DMS 273 (cell line): ENCODE measurements around the gene FHAD1.
"Not testable (repeated sequence)": the region's sequence is repeated elsewhere in the genome, so short reads cannot be mapped to it uniquely, and the experiment has no call there.

Experiments
- DNase-seq: peaks from one replicate; lab custom pipeline; 2025; ENCODE audit not compliant: unreplicated experiment; lab: John Stamatoyannopoulos, UW

Gene FHAD1

GRCh38 chr1:15412175-15412800 is 165.3 kb downstream of the FHAD1 start:
- no peak for DNase-seq

GRCh38 chr1:15412843-15413242 is 165.8 kb downstream of the FHAD1 start:
- no peak for DNase-seq

- DNase-seq = no peak
These were observed 166.8 kb downstream of the FHAD1 start for GRCh38 chr1:15413563-15414444.

GRCh38 chr1:15414445-15414983 is 167.5 kb downstream of the FHAD1 start:
- no peak for DNase-seq

- no peak for DNase-seq
These were observed 170.3 kb downstream of the FHAD1 start for GRCh38 chr1:15417059-15417934.

GRCh38 chr1:15418806-15419515 is 171.9 kb downstream of the FHAD1 start:
- DNase-seq = peak; percentile 37

GRCh38 chr1:15420853-15421465 is 173.9 kb downstream of the FHAD1 start:
- DNase-seq = no peak

GRCh38 chr1:15422871-15423270 is 175.8 kb downstream of the FHAD1 start:
- no peak for DNase-seq

GRCh38 chr1:15423355-15424077 is 176.5 kb downstream of the FHAD1 start:
- no peak for DNase-seq

- DNase-seq = peak; percentile 71
These were observed 177.2 kb downstream of the FHAD1 start for GRCh38 chr1:15424146-15424667.

- DNase-seq = no peak
These were observed 178.0 kb downstream of the FHAD1 start for GRCh38 chr1:15424981-15425380.

- DNase-seq = no peak
These were observed 178.5 kb downstream of the FHAD1 start for GRCh38 chr1:15425521-15425920.

- no peak for DNase-seq
These were observed 178.9 kb downstream of the FHAD1 start for GRCh38 chr1:15425958-15426357.

- no peak for DNase-seq
These were observed 179.7 kb downstream of the FHAD1 start for GRCh38 chr1:15426492-15427279.

GRCh38 chr1:15427280-15427666 is 180.2 kb downstream of the FHAD1 start:
- no peak for DNase-seq

- DNase-seq = not testable (repeated sequence)
These were observed 181.2 kb downstream of the FHAD1 start for GRCh38 chr1:15428252-15428651.

GRCh38 chr1:15428815-15429435 is 181.9 kb downstream of the FHAD1 start:
- DNase-seq = no peak

GRCh38 chr1:15429701-15430149 is 182.7 kb downstream of the FHAD1 start:
- no peak for DNase-seq
